GM23338 (cell line): ENCODE results near the gene SLC25A30. TPM values are rescaled to one million over a fixed set of nuclear protein-coding genes. Genes with fewer than 3 reads are reported as not detected.

ENCODE experiments used
- ATAC-seq: fragments of 200-7000 bp; cut with Tn5 transposase; 3 replicates; pipeline ENCODE4 v1.9.1; 2020
- DNase-seq: peaks from one replicate; pipeline ENCODE4 v3.0.0-alpha.2; 2015; ENCODE audit warnings: low spot score
- H2AFZ ChIP-seq: fragments of 200-600 bp; sonication (generic); 2 replicates; pipeline ENCODE4 v1.8.0; 2016; ENCODE audit warnings: antibody characterized with exemption, mild to moderate bottlenecking, moderate library complexity
- H3F3A ChIP-seq: fragments of 200-600 bp; sonication (generic); replicated peaks from 2 replicates; pipeline ENCODE4 v1.8.0; 2017; ENCODE audit warnings: antibody characterized with exemption, mixed run types, low read depth
- H3K27ac ChIP-seq: fragments of 200-600 bp; sonication (generic); 2 replicates; pipeline ENCODE4 v1.6.1; 2016; ENCODE audit warnings: low read depth
- H3K27me3 ChIP-seq: fragments of 200-600 bp; sonication (generic); 2 replicates; pipeline ENCODE4 v1.8.0; 2016; ENCODE audit warnings: mild to moderate bottlenecking, mixed run types, moderate library complexity; ENCODE audit not compliant: insufficient read depth
- H3K36me3 ChIP-seq: fragments of 200-600 bp; sonication (generic); 2 replicates; pipeline ENCODE4 v1.8.0; 2016; ENCODE audit warnings: mild to moderate bottlenecking; ENCODE audit not compliant: insufficient read depth
- H3K4me1 ChIP-seq: fragments of 200-600 bp; sonication (generic); 2 replicates; pipeline ENCODE4 v1.8.0; 2016; ENCODE audit warnings: mild to moderate bottlenecking, moderate library complexity; ENCODE audit not compliant: insufficient read depth
- H3K4me2 ChIP-seq: fragments of 200-600 bp; sonication (generic); 2 replicates; pipeline ENCODE4 v1.7.1; 2017; ENCODE audit warnings: mixed run types
- H3K4me3 ChIP-seq: fragments of 200-600 bp; sonication (generic); 2 replicates; pipeline ENCODE4 v1.6.1; 2016; ENCODE audit warnings: mixed run types
- H3K79me2 ChIP-seq: fragments of 200-600 bp; sonication (generic); replicated peaks from 2 replicates; pipeline ENCODE4 v1.8.0; 2017; ENCODE audit warnings: mild to moderate bottlenecking; ENCODE audit not compliant: insufficient read depth
- H3K9me2 ChIP-seq: fragments of 200-600 bp; sonication (generic); 2 replicates; pipeline ENCODE4 v1.8.0; 2017; ENCODE audit not compliant: insufficient read depth
- H4K20me1 ChIP-seq: fragments of 200-600 bp; sonication (generic); replicated peaks from 2 replicates; pipeline ENCODE4 v1.8.0; 2017; ENCODE audit warnings: mild to moderate bottlenecking; ENCODE audit not compliant: insufficient read depth
- H3K27ac Mint-ChIP-seq: 2 replicates; pipeline ENCODE4 v1.8.0; 2020; ENCODE audit warnings: inconsistent platforms, mild to moderate bottlenecking, moderate library complexity, mixed read lengths
- H3K27me3 Mint-ChIP-seq: 3 replicates; pipeline ENCODE4 v1.8.0; 2022; ENCODE audit warnings: low read depth, mild to moderate bottlenecking, moderate library complexity, mixed read lengths, inconsistent platforms; ENCODE audit not compliant: insufficient read depth, poor library complexity
- H3K36me3 Mint-ChIP-seq: 3 replicates; pipeline ENCODE4 v1.8.0; 2021; ENCODE audit warnings: low read depth, mild to moderate bottlenecking, inconsistent platforms, moderate library complexity, mixed read lengths
- H3K4me1 Mint-ChIP-seq: 3 replicates; pipeline ENCODE4 v1.8.0; 2020; ENCODE audit warnings: mild to moderate bottlenecking, inconsistent platforms, mixed read lengths
- H3K4me3 Mint-ChIP-seq: 3 replicates; pipeline ENCODE4 v1.8.0; 2021; ENCODE audit warnings: moderate library complexity, mild to moderate bottlenecking, inconsistent platforms, mixed read lengths
- H3K9me3 Mint-ChIP-seq: 3 replicates; pipeline ENCODE4 v1.8.0; 2020; ENCODE audit warnings: moderate library complexity, mild to moderate bottlenecking, inconsistent platforms, mixed read lengths
- CREB1 ChIP-seq: fragments of 250-450 bp; sonication (Bioruptor Pico); IDR thresholded peaks from 2 replicates; pipeline ENCODE4 v1.5.0; 2020; ENCODE audit warnings: low read depth, mild to moderate bottlenecking, moderate library complexity
- EZH2 ChIP-seq: fragments of 200-600 bp; sonication (generic); IDR thresholded peaks from one replicate; pipeline ENCODE4 v1.8.0; 2017; ENCODE audit warnings: antibody characterized with exemption, mild to moderate bottlenecking, low read depth; ENCODE audit not compliant: unreplicated experiment
- EZH2phosphoT487 ChIP-seq: fragments of 200-600 bp; sonication (generic); IDR thresholded peaks from one replicate; pipeline ENCODE4 v1.8.1; 2018; ENCODE audit warnings: antibody characterized with exemption; ENCODE audit not compliant: unreplicated experiment
- JUNB ChIP-seq: IDR thresholded peaks from one replicate; pipeline ENCODE4 v1.6.1; 2016; ENCODE audit warnings: antibody characterized with exemption; ENCODE audit not compliant: unreplicated experiment
- NANOG ChIP-seq: IDR thresholded peaks from 2 replicates; pipeline ENCODE4 v1.6.1; 2016; ENCODE audit warnings: antibody characterized with exemption, borderline replicate concordance
- POLR2AphosphoS5 ChIP-seq: IDR thresholded peaks from 2 replicates; pipeline ENCODE4 v1.6.1; 2016; ENCODE audit warnings: antibody characterized with exemption, low read depth
- REST ChIP-seq: IDR thresholded peaks from one replicate; pipeline ENCODE4 v1.6.1; 2018; ENCODE audit warnings: antibody characterized with exemption; ENCODE audit not compliant: unreplicated experiment
- STAT1 ChIP-seq: IDR thresholded peaks from one replicate; pipeline ENCODE4 v1.6.1; 2016; ENCODE audit warnings: antibody characterized with exemption; ENCODE audit not compliant: unreplicated experiment
- ZNF114 ChIP-seq: fragments of 250-450 bp; sonication (Bioruptor Pico); IDR thresholded peaks from 2 replicates; pipeline ENCODE4 v1.5.0; 2020; ENCODE audit warnings: mild to moderate bottlenecking, moderate library complexity
- ZNF331 ChIP-seq: fragments of 250-450 bp; sonication (Bioruptor Pico); IDR thresholded peaks from 2 replicates; pipeline ENCODE4 v1.5.0; 2020; ENCODE audit warnings: low read depth, mild to moderate bottlenecking, moderate library complexity
- ZNF462 ChIP-seq: fragments of 250-450 bp; sonication (Bioruptor Pico); IDR thresholded peaks from 2 replicates; pipeline ENCODE4 v1.5.0; 2020; ENCODE audit warnings: mild to moderate bottlenecking, moderate library complexity
- polyA plus RNA-seq: library from polyadenylated mRNA; unstranded; fragments of >200 nt; fragmentation: Nextera tagmentation; extraction: Ambion mirVana; gene quantifications from 2 replicates; pipeline ENCODE4 v1.2.1, GENCODE V29; 2016
- total RNA-seq: library from RNA; depleted of rRNA; stranded (reverse); fragments of >200 nt; shearing (Covaris generic); gene quantifications from 2 replicates; pipeline ENCODE4 v1.2.3, GENCODE V29; 2014
- TF ChIP-seq, protein P1 (sequence below), 2 experiments: fragments of 200-600 bp in 1 of 2; sonication (generic) in 1 of 2; conservative IDR thresholded peaks; 2 replicates each; pipeline versions ENCODE4 v1.5.1 to v1.6.1; 2016 to 2017; ENCODE audit warnings: antibody characterized with exemption in 2 of 2, low read depth in 2 of 2, mild to moderate bottlenecking in 2 of 2, moderate library complexity in 1 of 2
- TF ChIP-seq, protein P2 (sequence below): IDR thresholded peaks from 2 replicates; pipeline ENCODE4 v1.6.1; 2016; ENCODE audit warnings: antibody characterized with exemption

Gene SLC25A30
- total and polyA plus RNA-seq, 2 experiments from 2014 or later: 2.0 to 7.5 TPM

GRCh38 chr13:45448965-45449559 lies 30.9 kb upstream of the SLC25A30 start:
- Mint-ChIP-seq H3K4me1 (peaks cover 5% of the 10 kb centered on the region; the same call in 1 of the 3 replicates), H3K9me3 (no peaks in the 10 kb centered on the region), H3K36me3 (no peaks in the 10 kb centered on the region), H3K4me3 (no peak overlapping the region), H3K27ac (no peak overlapping the region), H3K27me3 (peaks cover 8% of the 10 kb centered on the region)
- H3K79me2 ChIP-seq: no peaks in the 10 kb centered on the region
- no peaks in the 10 kb centered on the region for H3K27me3 ChIP-seq
- ATAC-seq (no peak), DNase-seq (no peak)
- no peak overlapping the region for H2AFZ ChIP-seq
- no peak overlapping the region for H3K4me3 ChIP-seq
- no peaks in the 10 kb centered on the region for H3K36me3 ChIP-seq
- H3K9me2 ChIP-seq: no peaks in the 10 kb centered on the region
- H4K20me1 ChIP-seq: no peaks in the 10 kb centered on the region
- H3F3A ChIP-seq: no peaks in the 10 kb centered on the region
- H3K27ac ChIP-seq: no peak overlapping the region
- no peak overlapping the region for H3K4me2 ChIP-seq
- peaks cover 7% of the 10 kb centered on the region; the same call in 1 of the 2 replicates for H3K4me1 ChIP-seq
- no peak for TF ChIP-seq ZNF114 (CRISPR knock-in tag)
- no peak for TF ChIP-seq CREB1 (CRISPR knock-in tag)
- TF ChIP-seq STAT1: no peak
- no peak for TF ChIP-seq JUNB
- TF ChIP-seq REST: no peak
- no peak for TF ChIP-seq POLR2AphosphoS5
- TF ChIP-seq, protein P1, sequence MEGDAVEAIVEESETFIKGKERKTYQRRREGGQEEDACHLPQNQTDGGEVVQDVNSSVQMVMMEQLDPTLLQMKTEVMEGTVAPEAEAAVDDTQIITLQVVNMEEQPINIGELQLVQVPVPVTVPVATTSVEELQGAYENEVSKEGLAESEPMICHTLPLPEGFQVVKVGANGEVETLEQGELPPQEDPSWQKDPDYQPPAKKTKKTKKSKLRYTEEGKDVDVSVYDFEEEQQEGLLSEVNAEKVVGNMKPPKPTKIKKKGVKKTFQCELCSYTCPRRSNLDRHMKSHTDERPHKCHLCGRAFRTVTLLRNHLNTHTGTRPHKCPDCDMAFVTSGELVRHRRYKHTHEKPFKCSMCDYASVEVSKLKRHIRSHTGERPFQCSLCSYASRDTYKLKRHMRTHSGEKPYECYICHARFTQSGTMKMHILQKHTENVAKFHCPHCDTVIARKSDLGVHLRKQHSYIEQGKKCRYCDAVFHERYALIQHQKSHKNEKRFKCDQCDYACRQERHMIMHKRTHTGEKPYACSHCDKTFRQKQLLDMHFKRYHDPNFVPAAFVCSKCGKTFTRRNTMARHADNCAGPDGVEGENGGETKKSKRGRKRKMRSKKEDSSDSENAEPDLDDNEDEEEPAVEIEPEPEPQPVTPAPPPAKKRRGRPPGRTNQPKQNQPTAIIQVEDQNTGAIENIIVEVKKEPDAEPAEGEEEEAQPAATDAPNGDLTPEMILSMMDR (conservative IDR thresholded peaks at IDR 0.05; ENCODE audit: low read depth in 2 of 2): no peak
- TF ChIP-seq EZH2: no peak
- no peak for TF ChIP-seq ZNF462 (CRISPR knock-in tag)
- TF ChIP-seq, protein P2, sequence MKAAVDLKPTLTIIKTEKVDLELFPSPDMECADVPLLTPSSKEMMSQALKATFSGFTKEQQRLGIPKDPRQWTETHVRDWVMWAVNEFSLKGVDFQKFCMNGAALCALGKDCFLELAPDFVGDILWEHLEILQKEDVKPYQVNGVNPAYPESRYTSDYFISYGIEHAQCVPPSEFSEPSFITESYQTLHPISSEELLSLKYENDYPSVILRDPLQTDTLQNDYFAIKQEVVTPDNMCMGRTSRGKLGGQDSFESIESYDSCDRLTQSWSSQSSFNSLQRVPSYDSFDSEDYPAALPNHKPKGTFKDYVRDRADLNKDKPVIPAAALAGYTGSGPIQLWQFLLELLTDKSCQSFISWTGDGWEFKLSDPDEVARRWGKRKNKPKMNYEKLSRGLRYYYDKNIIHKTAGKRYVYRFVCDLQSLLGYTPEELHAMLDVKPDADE: no peak
- TF ChIP-seq EZH2phosphoT487: no peak
- TF ChIP-seq NANOG: no peak
- no peak for TF ChIP-seq ZNF331 (CRISPR knock-in tag)
